ENCODE results near the gene DNHD1.

The DNHD1 gene

GRCh38 chr11:6557761-6558674 is 60.9 kb downstream of the DNHD1 start:
- H3K27ac Mint-ChIP-seq, result no peak overlapping the region
- no peaks in the 10 kb centered on the region for H3K4me1 Mint-ChIP-seq
- H3K36me3 Mint-ChIP-seq, result peaks cover 9% of the 10 kb centered on the region
- H3K4me3 Mint-ChIP-seq, result no peak overlapping the region
- H3K9me3 Mint-ChIP-seq, result no peaks in the 10 kb centered on the region
- H3K27me3 Mint-ChIP-seq, result no peaks in the 10 kb centered on the region

- Mint-ChIP-seq H3K36me3 (peaks cover 9% of the 10 kb centered on the region), H3K4me3 (no peak overlapping the region), H3K27ac (no peak overlapping the region), H3K4me1 (no peaks in the 10 kb centered on the region), H3K27me3 (no peaks in the 10 kb centered on the region), H3K9me3 (no peaks in the 10 kb centered on the region)
Measured at GRCh38 chr11:6559369-6559768, 62.3 kb downstream of the DNHD1 start.

- Mint-ChIP-seq H3K27me3 (no peaks in the 10 kb centered on the region), H3K9me3 (no peaks in the 10 kb centered on the region), H3K36me3 (peaks cover 9% of the 10 kb centered on the region), H3K4me1 (no peaks in the 10 kb centered on the region), H3K4me3 (no peak overlapping the region), H3K27ac (no peak overlapping the region)
Measured at GRCh38 chr11:6561288-6561687, 64.2 kb downstream of the DNHD1 start.

GRCh38 chr11:6563121-6563619 is 66.1 kb downstream of the DNHD1 start:
- H3K36me3 Mint-ChIP-seq, result peaks cover 10% of the 10 kb centered on the region
- H3K4me3 Mint-ChIP-seq, result no peak overlapping the region
- H3K9me3 Mint-ChIP-seq, result no peaks in the 10 kb centered on the region
- H3K4me1 Mint-ChIP-seq, result no peaks in the 10 kb centered on the region
- no peaks in the 10 kb centered on the region for H3K27me3 Mint-ChIP-seq
- H3K27ac Mint-ChIP-seq, result no peak overlapping the region

- H3K27ac Mint-ChIP-seq, result no peak overlapping the region
Measured at GRCh38 chr11:6563667-6564066, 66.6 kb downstream of the DNHD1 start.

GRCh38 chr11:6565325-6565724 is 68.2 kb downstream of the DNHD1 start:
- H3K4me1 Mint-ChIP-seq, result no peaks in the 10 kb centered on the region
- no peaks in the 10 kb centered on the region for H3K9me3 Mint-ChIP-seq
- H3K4me3 Mint-ChIP-seq, result no peak overlapping the region
- peaks cover 10% of the 10 kb centered on the region for H3K36me3 Mint-ChIP-seq
- no peak overlapping the region for H3K27ac Mint-ChIP-seq
- H3K27me3 Mint-ChIP-seq, result no peaks in the 10 kb centered on the region

More at GRCh38 chr11:6563667-6564066, 66.6 kb downstream of the DNHD1 start:
- no peak overlapping the region for H3K4me3 Mint-ChIP-seq
- no peaks in the 10 kb centered on the region for H3K9me3 Mint-ChIP-seq
- H3K4me1 Mint-ChIP-seq, result no peaks in the 10 kb centered on the region
- peaks cover 10% of the 10 kb centered on the region for H3K36me3 Mint-ChIP-seq
- no peaks in the 10 kb centered on the region for H3K27me3 Mint-ChIP-seq

GRCh38 chr11:6565988-6566703 is 69.1 kb downstream of the DNHD1 start:
- no peaks in the 10 kb centered on the region for H3K27me3 Mint-ChIP-seq
- H3K4me3 Mint-ChIP-seq, result no peak overlapping the region
- H3K36me3 Mint-ChIP-seq, result peaks cover 10% of the 10 kb centered on the region
- H3K9me3 Mint-ChIP-seq, result no peaks in the 10 kb centered on the region
- H3K4me1 Mint-ChIP-seq, result no peaks in the 10 kb centered on the region
- H3K27ac Mint-ChIP-seq, result no peak overlapping the region

GRCh38 chr11:6566704-6567370 is 69.8 kb downstream of the DNHD1 start:
- no peaks in the 10 kb centered on the region for H3K4me1 Mint-ChIP-seq
- no peak overlapping the region for H3K4me3 Mint-ChIP-seq
- no peak overlapping the region for H3K27ac Mint-ChIP-seq
- H3K9me3 Mint-ChIP-seq, result no peaks in the 10 kb centered on the region
- H3K36me3 Mint-ChIP-seq, result peaks cover 11% of the 10 kb centered on the region
- no peaks in the 10 kb centered on the region for H3K27me3 Mint-ChIP-seq

GRCh38 chr11:6567371-6567745 is 70.3 kb downstream of the DNHD1 start:
- no peak overlapping the region for H3K27ac Mint-ChIP-seq
- H3K36me3 Mint-ChIP-seq, result peaks cover 8% of the 10 kb centered on the region
- no peak overlapping the region for H3K4me3 Mint-ChIP-seq
- no peaks in the 10 kb centered on the region for H3K9me3 Mint-ChIP-seq
- no peaks in the 10 kb centered on the region for H3K27me3 Mint-ChIP-seq
- no peaks in the 10 kb centered on the region for H3K4me1 Mint-ChIP-seq

- no peak overlapping the region for H3K27ac Mint-ChIP-seq
- peaks cover 7% of the 10 kb centered on the region for H3K36me3 Mint-ChIP-seq
- no peaks in the 10 kb centered on the region for H3K9me3 Mint-ChIP-seq
- H3K4me3 Mint-ChIP-seq, result no peak overlapping the region
- no peaks in the 10 kb centered on the region for H3K4me1 Mint-ChIP-seq
- H3K27me3 Mint-ChIP-seq, result no peaks in the 10 kb centered on the region
Measured at GRCh38 chr11:6568191-6568918, 71.3 kb downstream of the DNHD1 start.

GRCh38 chr11:6569706-6570105 is 72.6 kb downstream of the DNHD1 start:
- no peaks in the 10 kb centered on the region for H3K4me1 Mint-ChIP-seq

GRCh38 chr11:6570691-6571427 is 73.8 kb downstream of the DNHD1 start:
- no peaks in the 10 kb centered on the region for H3K9me3 Mint-ChIP-seq
- peaks cover 9% of the 10 kb centered on the region for H3K36me3 Mint-ChIP-seq
- no peaks in the 10 kb centered on the region for H3K4me1 Mint-ChIP-seq
- H3K27ac Mint-ChIP-seq, result no peak overlapping the region
- no peak overlapping the region for H3K4me3 Mint-ChIP-seq
- H3K27me3 Mint-ChIP-seq, result no peaks in the 10 kb centered on the region

More at GRCh38 chr11:6569706-6570105, 72.6 kb downstream of the DNHD1 start:
- Mint-ChIP-seq H3K27me3 (no peaks in the 10 kb centered on the region), H3K36me3 (peaks cover 9% of the 10 kb centered on the region), H3K9me3 (no peaks in the 10 kb centered on the region), H3K27ac (no peak overlapping the region), H3K4me3 (no peak overlapping the region)

- Mint-ChIP-seq H3K27me3 (no peaks in the 10 kb centered on the region), H3K36me3 (peaks cover 7% of the 10 kb centered on the region), H3K27ac (no peak overlapping the region), H3K4me3 (no peak overlapping the region), H3K9me3 (no peaks in the 10 kb centered on the region), H3K4me1 (no peaks in the 10 kb centered on the region)
Measured at GRCh38 chr11:6571434-6572008, 74.4 kb downstream of the DNHD1 start.

- H3K36me3 Mint-ChIP-seq, result peaks cover 7% of the 10 kb centered on the region
- H3K4me1 Mint-ChIP-seq, result no peaks in the 10 kb centered on the region
- H3K27me3 Mint-ChIP-seq, result no peaks in the 10 kb centered on the region
- H3K27ac Mint-ChIP-seq, result no peak overlapping the region
- H3K9me3 Mint-ChIP-seq, result no peaks in the 10 kb centered on the region
- H3K4me3 Mint-ChIP-seq, result no peak overlapping the region
Measured at GRCh38 chr11:6572215-6572614, 75.1 kb downstream of the DNHD1 start.
